NCI-H128 (cell line): ENCODE measurements around the gene SULT1B1.

ENCODE experiments used
- DNase-seq: peaks from one replicate; lab custom pipeline; 2025; ENCODE audit not compliant: unreplicated experiment; lab: John Stamatoyannopoulos, UW

The SULT1B1 gene

GRCh38 chr4:69701696-69702095, 58.7 kb downstream of the SULT1B1 start:
- no peak for DNase-seq

GRCh38 chr4:69697536-69698242, 62.7 kb downstream of the SULT1B1 start:
- DNase-seq: no peak

- DNase-seq: no peak
These were observed 70.8 kb downstream of the SULT1B1 start for GRCh38 chr4:69689599-69689998.

GRCh38 chr4:69684804-69685203, 75.6 kb downstream of the SULT1B1 start:
- DNase-seq: no peak
